HuH-7 (cell line): ENCODE measurements around the gene LYRM4.
A peak's percentile ranks its signal among the peaks of the same experiment; 100 is the strongest.

Source experiments
- DNase-seq: peaks from one replicate; pipeline ENCODE4 v3.0.0; 2011; ENCODE audit warnings: low spot score

The LYRM4 gene

GRCh38 chr6:5260661-5261544 is at the start of gene LYRM4, which contains the start of gene FARS2:
Gene LYRM4, minus strand, starts transcription at chr6:5260950. Its CDS starts 217 bp downstream, at chr6:5260733.
Gene FARS2, plus strand, starts transcription at chr6:5261513.
- peak; percentile 72 for DNase-seq

GRCh38 chr6:5308066-5308465 is 47.3 kb upstream of the LYRM4 start:
- no peak for DNase-seq

GRCh38 chr6:5307058-5307457 is 46.3 kb upstream of the LYRM4 start:
- DNase-seq = no peak

GRCh38 chr6:5305968-5306626 is 45.3 kb upstream of the LYRM4 start:
- DNase-seq = no peak

- no peak for DNase-seq
These were observed 42.9 kb upstream of the LYRM4 start for GRCh38 chr6:5303682-5304081.

GRCh38 chr6:5302995-5303622 is 42.4 kb upstream of the LYRM4 start:
- DNase-seq = peak; percentile 37

GRCh38 chr6:5302220-5302946 is 41.6 kb upstream of the LYRM4 start:
- no peak for DNase-seq

GRCh38 chr6:5300206-5300764 is 39.5 kb upstream of the LYRM4 start:
- no peak for DNase-seq

- no peak for DNase-seq
These were observed 34.9 kb upstream of the LYRM4 start for GRCh38 chr6:5295623-5296022.

GRCh38 chr6:5294392-5295211 is 33.9 kb upstream of the LYRM4 start:
- no peak for DNase-seq

GRCh38 chr6:5293692-5294091 is 32.9 kb upstream of the LYRM4 start:
- DNase-seq = no peak

GRCh38 chr6:5292154-5292553 is 31.4 kb upstream of the LYRM4 start:
- no peak for DNase-seq

- DNase-seq = no peak
These were observed 29.8 kb upstream of the LYRM4 start for GRCh38 chr6:5290500-5290899.

GRCh38 chr6:5290097-5290496 is 29.3 kb upstream of the LYRM4 start:
- DNase-seq = no peak

- no peak for DNase-seq
These were observed 27.2 kb upstream of the LYRM4 start for GRCh38 chr6:5287966-5288297.

GRCh38 chr6:5287205-5287965 is 26.6 kb upstream of the LYRM4 start:
- no peak for DNase-seq

- DNase-seq = no peak
These were observed 26.0 kb upstream of the LYRM4 start for GRCh38 chr6:5286780-5287179.

- DNase-seq = no peak
These were observed 24.8 kb upstream of the LYRM4 start for GRCh38 chr6:5285526-5285925.

GRCh38 chr6:5285081-5285480 is 24.3 kb upstream of the LYRM4 start:
- DNase-seq = no peak

GRCh38 chr6:5282191-5282623 is 21.5 kb upstream of the LYRM4 start:
- no peak for DNase-seq
